H7 (cell line): ENCODE measurements around the gene ZCWPW1. TPM values are rescaled to one million over a fixed set of nuclear protein-coding genes. Genes with fewer than 3 reads are reported as not detected.
A peak's percentile ranks its signal among the peaks of the same experiment; 100 is the strongest.
"Not testable (repeated sequence)": the region's sequence is repeated elsewhere in the genome, so short reads cannot be mapped to it uniquely, and the experiment has no call there.

Experiments
- DNase-seq: peaks from one replicate; pipeline ENCODE4 v3.0.0; 2012
- H3K27me3 ChIP-seq: 2 replicates; pipeline ENCODE4 v1.6.0; 2011; ENCODE audit warnings: mild to moderate bottlenecking, low read length; ENCODE audit not compliant: control insufficient read depth, insufficient read depth
- H3K36me3 ChIP-seq: replicated peaks from 2 replicates; pipeline ENCODE4 v1.5.1; 2011; ENCODE audit warnings: low read length; ENCODE audit not compliant: control insufficient read depth, insufficient read depth
- H3K4me3 ChIP-seq: 2 replicates; pipeline ENCODE4 v1.5.1; 2011; ENCODE audit warnings: low read depth, mild to moderate bottlenecking, control low read depth, low read length, moderate library complexity; ENCODE audit not compliant: insufficient read depth
- total RNA-seq: library from RNA; depleted of rRNA; stranded (reverse); fragments of >200 nt; shearing (Covaris generic); gene quantifications from 2 replicates; pipeline ENCODE4 v1.2.3, GENCODE V29; 2014

ZCWPW1 gene
- total RNA-seq, 1 experiment from 2014 or later: 0.87 TPM

GRCh38 chr7:100466653-100467605 is 38.4 kb upstream of the ZCWPW1 start:
- H3K27me3 ChIP-seq: no peaks in the 10 kb centered on the region
- H3K36me3 ChIP-seq: no peaks in the 10 kb centered on the region; the same call in 1 of the 2 replicates
- H3K4me3 ChIP-seq: no peak overlapping the region
- peak; percentile 65 for DNase-seq

- Histone ChIP-seq H3K4me3 (peak overlapping the region; percentile 17; the same call in 1 of the 2 replicates), H3K27me3 (no peaks in the 10 kb centered on the region), H3K36me3 (no peaks in the 10 kb centered on the region)
- peak; percentile 97 for DNase-seq
Observed at GRCh38 chr7:100465702-100466311, 37.3 kb upstream of the ZCWPW1 start.

GRCh38 chr7:100465299-100465698 is 36.8 kb upstream of the ZCWPW1 start:
- no peaks in the 10 kb centered on the region for H3K36me3 ChIP-seq
- H3K27me3 ChIP-seq: no peaks in the 10 kb centered on the region
- H3K4me3 ChIP-seq: no peak overlapping the region
- no peak for DNase-seq

GRCh38 chr7:100464791-100465190 is 36.3 kb upstream of the ZCWPW1 start:
- H3K4me3 ChIP-seq: no peak overlapping the region
- no peaks in the 10 kb centered on the region for H3K27me3 ChIP-seq
- no peaks in the 10 kb centered on the region for H3K36me3 ChIP-seq
- no peak for DNase-seq

- Histone ChIP-seq H3K36me3 (no peaks in the 10 kb centered on the region), H3K4me3 (no peak within 1 kb of the TSS), H3K27me3 (no peaks in the 10 kb centered on the region)
- no peak for DNase-seq
Observed at GRCh38 chr7:100464210-100464660, 35.7 kb upstream of the ZCWPW1 start, which contains the start of gene SPACDR. SPACDR (minus strand) TSS chr7:100464260; CDS start chr7:100464025, 235 bp downstream.

GRCh38 chr7:100457033-100457432 is 28.5 kb upstream of the ZCWPW1 start:
- no peak for DNase-seq
- no peaks in the 10 kb centered on the region for H3K36me3 ChIP-seq
- H3K27me3 ChIP-seq: no peaks in the 10 kb centered on the region
- no peak overlapping the region for H3K4me3 ChIP-seq

- Histone ChIP-seq H3K27me3 (no peaks in the 10 kb centered on the region), H3K36me3 (no peaks in the 10 kb centered on the region), H3K4me3 (no peak overlapping the region)
- peak; percentile 82 for DNase-seq
Observed at GRCh38 chr7:100456562-100456961, 28.1 kb upstream of the ZCWPW1 start.

GRCh38 chr7:100455206-100455605 is 26.7 kb upstream of the ZCWPW1 start:
- H3K27me3 ChIP-seq: no peaks in the 10 kb centered on the region
- no peaks in the 10 kb centered on the region for H3K36me3 ChIP-seq
- no peak for DNase-seq
- H3K4me3 ChIP-seq: no peak overlapping the region

- H3K36me3 ChIP-seq, H3K27me3 ChIP-seq, H3K4me3 ChIP-seq, DNase-seq: not testable (repeated sequence)
Observed at GRCh38 chr7:100453854-100454253, 25.4 kb upstream of the ZCWPW1 start.

- no peaks in the 10 kb centered on the region for H3K36me3 ChIP-seq
- no peaks in the 10 kb centered on the region for H3K27me3 ChIP-seq
- H3K4me3 ChIP-seq: no peak overlapping the region
- no peak for DNase-seq
Observed at GRCh38 chr7:100452513-100452912, 24.0 kb upstream of the ZCWPW1 start.

- H3K36me3 ChIP-seq: no peaks in the 10 kb centered on the region
- H3K4me3 ChIP-seq: no peak overlapping the region
- no peaks in the 10 kb centered on the region for H3K27me3 ChIP-seq
- no peak for DNase-seq
Observed at GRCh38 chr7:100449190-100449795, 20.8 kb upstream of the ZCWPW1 start.

- not testable (repeated sequence) for H3K27me3 ChIP-seq, DNase-seq, H3K4me3 ChIP-seq, H3K36me3 ChIP-seq
Observed at GRCh38 chr7:100447363-100447762, 18.9 kb upstream of the ZCWPW1 start.

GRCh38 chr7:100446040-100446439 is 17.5 kb upstream of the ZCWPW1 start:
- Histone ChIP-seq H3K36me3 (no peaks in the 10 kb centered on the region), H3K27me3 (no peaks in the 10 kb centered on the region), H3K4me3 (no peak overlapping the region)
- DNase-seq: no peak

- Histone ChIP-seq H3K4me3 (no peak overlapping the region), H3K36me3 (no peaks in the 10 kb centered on the region), H3K27me3 (no peaks in the 10 kb centered on the region)
- peak; percentile 44 for DNase-seq
Observed at GRCh38 chr7:100444311-100445278, 16.1 kb upstream of the ZCWPW1 start.
